Transverse colon (tissue), 4 donors: ENCODE results near the gene SPIRE2. TPM values are rescaled to one million over a fixed set of nuclear protein-coding genes. Genes with fewer than 3 reads are reported as not detected.
A peak's percentile ranks its signal among the peaks of the same experiment; 100 is the strongest.

Experiments used
- DNase-seq: peaks from one replicate; pipeline ENCODE4 v3.0.0-alpha.2; 2019
- H3K27ac ChIP-seq, 4 donors: fragments of 200-600 bp; sonication (generic); 2 replicates each; pipeline ENCODE4 v1.5.1; 2016 to 2018; ENCODE audit warnings: inconsistent platforms in 4 of 4
- H3K27me3 ChIP-seq: fragments of 200-600 bp; sonication (generic); 2 replicates; pipeline ENCODE4 v1.5.1; 2017; ENCODE audit warnings: inconsistent platforms
- H3K36me3 ChIP-seq, 4 donors: fragments of 200-600 bp; sonication (generic); 2 replicates each; pipeline ENCODE4 v1.5.1; 2017 to 2019; ENCODE audit warnings: inconsistent platforms in 4 of 4
- H3K4me1 ChIP-seq, 4 donors: fragments of 200-600 bp; sonication (generic); 2 replicates each; pipeline ENCODE4 v1.5.1; 2017 to 2020; ENCODE audit warnings: inconsistent platforms in 4 of 4
- H3K4me3 ChIP-seq, 4 donors: fragments of 200-600 bp; sonication (generic); 1 replicate in 1 of 4; 2 replicates in 3 of 4; pipeline versions ENCODE4 v1.5.1 to v1.6.1; 2017 to 2019; ENCODE audit warnings: inconsistent platforms in 4 of 4
- H3K9me3 ChIP-seq, 2 donors: fragments of 200-600 bp; sonication (generic); 2 replicates each; pipeline ENCODE4 v1.5.1; 2017 to 2019; ENCODE audit warnings: inconsistent platforms in 2 of 2
- EP300 ChIP-seq: sonication (generic); formaldehyde crosslinking; IDR thresholded peaks from one replicate; pipeline ENCODE4 v1.6.1; 2017; ENCODE audit warnings: antibody characterized with exemption, low read depth
- POLR2A ChIP-seq: fragments of 450-650 bp; IDR thresholded peaks from one replicate; pipeline ENCODE4 v1.6.1; 2016; ENCODE audit warnings: antibody characterized with exemption, mild to moderate bottlenecking, moderate library complexity
- POLR2AphosphoS5 ChIP-seq, 3 donors: sonication (generic); formaldehyde crosslinking; IDR thresholded peaks; one replicate each; pipeline ENCODE4 v1.6.1; 2016; ENCODE audit warnings: antibody characterized with exemption in 3 of 3
- WGBS, 2 donors: methylation state at CpG; one replicate each; pipeline ENCODE4 v1.1.5; 2018; ENCODE audit warnings: low coverage in 1 of 2; 5-methylcytosine and 5-hydroxymethylcytosine counted together
- in situ Hi-C, 4 donors: fragments of 200-750 bp; cut with MboI; loops; one replicate each; pipeline versions ENCODE4 v1.15.0 to v1.15.1; 2017; ENCODE audit warnings: low sequenced_read_pairs in 3 of 4, low pct_ligation_motif_present in 1 of 4, low pct_unique_long_range_greater_than_20kb in 1 of 4
- intact Hi-C: fragments of 100-400 bp; cut with DNase I; formaldehyde crosslinking; loops from one replicate; pipeline ENCODE4 v1.15.1; 2023; ENCODE audit warnings: low total_unique reads
- total RNA-seq, 4 donors: library from RNA; depleted of rRNA; stranded (reverse); fragments of >200 nt; gene quantifications; one replicate each; pipeline ENCODE4 v1.1.0, GENCODE V29; 2016
- TF ChIP-seq, protein P1 (sequence below), 5 experiments: fragments of 200-600 bp in 3 of 5; fragments of 450-650 bp in 2 of 5; sonication (generic) in 3 of 5; IDR thresholded peaks; 1 replicate in 2 of 5; 2 replicates in 3 of 5; pipeline ENCODE4 v1.5.1; 2016 to 2017; ENCODE audit warnings: antibody characterized with exemption in 5 of 5, inconsistent platforms in 3 of 5, mild to moderate bottlenecking in 2 of 5, moderate library complexity in 1 of 5

SPIRE2 gene
- total RNA-seq, 4 donors from 2014 or later = 79.6 to 190 (median 131) TPM

DNA sequence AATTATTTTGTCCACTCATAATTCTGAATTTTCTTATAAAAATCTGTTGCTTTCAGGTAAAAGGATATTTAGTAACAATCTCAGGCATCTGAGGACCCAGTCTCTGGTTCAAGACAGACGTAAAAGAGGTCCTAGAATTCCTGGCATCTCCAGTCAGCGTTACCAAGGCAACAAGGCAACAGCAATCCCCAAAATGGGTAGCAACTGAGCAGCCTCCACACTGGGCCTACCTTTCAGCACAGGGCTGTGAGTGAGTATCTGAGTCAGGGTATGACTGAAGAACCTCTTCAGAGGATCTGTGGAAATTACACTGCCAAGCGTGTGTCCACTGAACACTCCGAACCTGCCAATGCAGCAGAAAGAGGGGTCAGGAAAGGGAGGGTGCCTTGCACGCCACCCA is 32.6 kb upstream of the SPIRE2 start:
- H3K4me3 ChIP-seq = no peak overlapping the region
- intact Hi-C loops (loop anchor here (10.0 kb wide), 1 partner anchor 91 kb away; the partner anchor contains the start of gene SPATA2L), in situ Hi-C loops (loop anchor here in 2 of 4 donors (10.0 kb wide), 1 partner anchor 91 kb away; the partner anchor contains the start of gene SPATA2L (in 2 of the 2))
- TF ChIP-seq POLR2A = no peak
- TF ChIP-seq POLR2AphosphoS5 (IDR thresholded peaks at IDR 0.05) = no peak
- TF ChIP-seq EP300 = no peak
- TF ChIP-seq, protein P1, sequence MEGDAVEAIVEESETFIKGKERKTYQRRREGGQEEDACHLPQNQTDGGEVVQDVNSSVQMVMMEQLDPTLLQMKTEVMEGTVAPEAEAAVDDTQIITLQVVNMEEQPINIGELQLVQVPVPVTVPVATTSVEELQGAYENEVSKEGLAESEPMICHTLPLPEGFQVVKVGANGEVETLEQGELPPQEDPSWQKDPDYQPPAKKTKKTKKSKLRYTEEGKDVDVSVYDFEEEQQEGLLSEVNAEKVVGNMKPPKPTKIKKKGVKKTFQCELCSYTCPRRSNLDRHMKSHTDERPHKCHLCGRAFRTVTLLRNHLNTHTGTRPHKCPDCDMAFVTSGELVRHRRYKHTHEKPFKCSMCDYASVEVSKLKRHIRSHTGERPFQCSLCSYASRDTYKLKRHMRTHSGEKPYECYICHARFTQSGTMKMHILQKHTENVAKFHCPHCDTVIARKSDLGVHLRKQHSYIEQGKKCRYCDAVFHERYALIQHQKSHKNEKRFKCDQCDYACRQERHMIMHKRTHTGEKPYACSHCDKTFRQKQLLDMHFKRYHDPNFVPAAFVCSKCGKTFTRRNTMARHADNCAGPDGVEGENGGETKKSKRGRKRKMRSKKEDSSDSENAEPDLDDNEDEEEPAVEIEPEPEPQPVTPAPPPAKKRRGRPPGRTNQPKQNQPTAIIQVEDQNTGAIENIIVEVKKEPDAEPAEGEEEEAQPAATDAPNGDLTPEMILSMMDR (IDR thresholded peaks at IDR 0.05) = no peak
- H3K9me3 ChIP-seq = no peaks in the 10 kb centered on the region
- no peak overlapping the region for H3K27ac ChIP-seq
- H3K36me3 ChIP-seq = no peaks in the 10 kb centered on the region
- no peak for DNase-seq
- H3K4me1 ChIP-seq = no peaks in the 10 kb centered on the region
- WGBS, 2 donors = 96 to 100% methylated on average over 4 to 5 of the region's 5 CpGs
- no peaks in the 10 kb centered on the region for H3K27me3 ChIP-seq

DNA sequence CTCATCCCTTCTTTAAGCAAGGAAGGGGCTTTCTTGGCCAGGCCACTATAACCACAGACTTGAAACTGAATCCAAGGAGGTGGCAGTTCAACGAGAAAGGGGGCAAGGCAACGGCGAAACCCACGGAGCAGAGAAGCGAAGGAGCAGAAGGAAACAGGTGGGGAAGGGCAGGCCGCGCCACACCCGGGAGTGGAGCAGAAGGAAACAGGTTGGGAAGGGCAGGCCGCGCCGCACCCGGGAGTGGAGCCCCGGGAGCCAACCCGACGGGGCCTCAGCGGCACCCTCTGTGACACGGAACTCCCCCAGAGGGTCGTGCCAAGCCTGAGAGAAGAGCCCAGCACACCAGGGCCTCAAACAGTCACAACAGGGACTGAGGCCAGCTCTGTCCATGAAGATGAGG is 32.2 kb upstream of the SPIRE2 start:
- Histone ChIP-seq H3K9me3 (no peaks in the 10 kb centered on the region), H3K36me3 (no peaks in the 10 kb centered on the region), H3K4me1 (no peaks in the 10 kb centered on the region), H3K4me3 (no peak overlapping the region), H3K27ac (no peak overlapping the region), H3K27me3 (no peaks in the 10 kb centered on the region)
- intact Hi-C loops = loop anchor here (10.0 kb wide), 1 partner anchor 91 kb away; the partner anchor contains the start of gene SPATA2L
- in situ Hi-C loops = loop anchor here in 2 of 4 donors (10.0 kb wide), 1 partner anchor 91 kb away; the partner anchor contains the start of gene SPATA2L (in 2 of the 2)
- 40 to 91% methylated on average over 5 to 18 of the region's 18 CpGs for WGBS, 2 donors
- no peak for DNase-seq
- no peak for TF ChIP-seq POLR2A
- TF ChIP-seq, protein P1 (IDR thresholded peaks at IDR 0.05) = no peak

DNA sequence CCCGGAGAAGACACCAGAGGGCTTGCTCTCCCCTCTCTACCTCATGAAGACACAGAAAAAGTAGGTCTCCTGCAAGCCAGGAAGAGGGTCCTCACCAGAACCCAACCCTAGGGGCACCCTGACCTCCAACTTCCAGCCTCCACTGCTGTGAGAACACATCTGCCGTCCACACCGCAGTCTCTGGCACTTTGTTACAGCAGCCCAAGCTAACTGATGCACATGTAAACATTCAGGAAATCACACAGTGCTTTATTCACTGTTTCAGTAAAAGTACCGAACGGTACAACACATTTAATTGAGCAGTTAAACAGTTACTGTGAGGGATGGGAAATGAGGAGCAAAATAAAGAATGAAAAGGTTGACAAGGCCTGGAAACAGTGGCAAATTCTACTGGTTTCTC is 30.1 kb upstream of the SPIRE2 start:
- H3K4me3 ChIP-seq = no peak overlapping the region
- no peak for DNase-seq
- H3K36me3 ChIP-seq = no peaks in the 10 kb centered on the region
- intact Hi-C loops (loop anchor here (10.0 kb wide), 1 partner anchor 93 kb away; the partner anchor contains the start of gene SPATA2L), in situ Hi-C loops (loop anchor here in 2 of 4 donors (10.0 kb wide), 1 partner anchor 93 kb away; the partner anchor contains the start of gene SPATA2L (in 2 of the 2))
- H3K27ac ChIP-seq = no peak overlapping the region
- H3K27me3 ChIP-seq = no peaks in the 10 kb centered on the region
- H3K4me1 ChIP-seq = no peaks in the 10 kb centered on the region
- WGBS, 2 donors = 99 to 100% methylated on average over 1 to 5 of the region's 5 CpGs
- H3K9me3 ChIP-seq = no peaks in the 10 kb centered on the region
- TF ChIP-seq POLR2AphosphoS5 (IDR thresholded peaks at IDR 0.05) (no peak), POLR2A (no peak), EP300 (no peak)
- TF ChIP-seq, protein P1 (IDR thresholded peaks at IDR 0.05) = no peak

DNA sequence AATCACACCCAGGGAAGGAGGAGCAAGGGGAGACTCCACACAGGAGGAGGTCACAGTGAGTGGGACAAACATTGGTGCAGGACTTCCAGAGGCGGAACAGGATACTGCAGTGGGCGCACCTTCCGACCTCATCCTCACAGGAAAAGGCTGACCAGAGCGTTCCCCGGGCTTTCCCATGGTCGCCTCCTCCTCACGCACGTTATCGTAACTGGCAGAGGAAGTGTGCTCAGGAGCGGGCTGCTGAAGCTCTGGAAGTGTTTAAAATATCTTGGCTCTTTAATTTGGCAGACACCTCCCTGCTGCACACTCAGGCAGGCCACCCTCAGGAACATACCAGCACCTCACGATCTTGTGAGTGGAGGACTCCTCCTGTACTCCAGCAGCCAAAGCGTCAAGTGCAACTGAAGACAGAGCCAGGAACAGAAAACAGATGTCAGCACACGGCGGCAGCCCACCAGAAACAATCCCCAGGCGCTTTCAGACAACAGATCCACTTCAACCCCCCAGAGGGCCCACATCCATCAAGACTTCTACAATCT is 29.4 kb upstream of the SPIRE2 start:
- intact Hi-C loops (loop anchor here (10.0 kb wide), 1 partner anchor 94 kb away; the partner anchor contains the start of gene SPATA2L), in situ Hi-C loops (loop anchor here in 2 of 4 donors (10.0 kb wide), 1 partner anchor 94 kb away; the partner anchor contains the start of gene SPATA2L (in 2 of the 2))
- Histone ChIP-seq H3K36me3 (no peaks in the 10 kb centered on the region), H3K9me3 (no peaks in the 10 kb centered on the region), H3K27ac (peak overlapping the region in 1 of 4 donors; percentile 24), H3K4me3 (no peak overlapping the region), H3K4me1 (no peaks in the 10 kb centered on the region), H3K27me3 (no peaks in the 10 kb centered on the region)
- DNase-seq = no peak
- 76 to 100% methylated on average over 2 to 15 of the region's 15 CpGs for WGBS, 2 donors
- TF ChIP-seq, protein P1 (IDR thresholded peaks at IDR 0.05) = no peak
- TF ChIP-seq EP300 (no peak), POLR2A (no peak), POLR2AphosphoS5 (IDR thresholded peaks at IDR 0.05) (no peak)
